Measurements from ENCODE around the gene RNF225. TPM values are rescaled to one million over a fixed set of nuclear protein-coding genes. Genes with fewer than 3 reads are reported as not detected.
A peak's percentile ranks its signal among the peaks of the same experiment; 100 is the strongest.
"Not testable (repeated sequence)": the region's sequence is repeated elsewhere in the genome, so short reads cannot be mapped to it uniquely, and the experiment has no call there.

Gene RNF225
- polyA plus RNA-seq, 3 donors = not detected

- DNase-seq = no peak
These were observed 33.6 kb upstream of the RNF225 start for GRCh38 chr19:58361900-58362271.

GRCh38 chr19:58362272-58362994 lies 33.0 kb upstream of the RNF225 start, which contains the start of gene ZNF497:
TSS of gene ZNF497 (minus strand) at chr19:58362751. CDS start at chr19:58357635, 5,116 bp downstream.
- DNase-seq = peak; percentile 95

- DNase-seq = no peak
These were observed 31.3 kb upstream of the RNF225 start for GRCh38 chr19:58364146-58364545.

- no peak for DNase-seq
These were observed 28.6 kb upstream of the RNF225 start for GRCh38 chr19:58366585-58367430.

GRCh38 chr19:58367698-58368454 lies 27.6 kb upstream of the RNF225 start:
- no peak for DNase-seq

- no peak for DNase-seq
These were observed 26.7 kb upstream of the RNF225 start for GRCh38 chr19:58368561-58369360.

GRCh38 chr19:58372311-58373133 lies 22.9 kb upstream of the RNF225 start:
- no peak for DNase-seq

- no peak for DNase-seq
These were observed 21.3 kb upstream of the RNF225 start for GRCh38 chr19:58374200-58374599.

- not testable (repeated sequence) for DNase-seq
These were observed 18.7 kb upstream of the RNF225 start for GRCh38 chr19:58376724-58377123.

GRCh38 chr19:58379246-58379645 lies 16.2 kb upstream of the RNF225 start:
- no peak for DNase-seq

GRCh38 chr19:58380037-58380661 lies 15.3 kb upstream of the RNF225 start:
- no peak for DNase-seq

- DNase-seq = peak; percentile 100
These were observed 14.6 kb upstream of the RNF225 start, which contains the start of gene ZNF837 for GRCh38 chr19:58380662-58381459. TSS of gene ZNF837 (minus strand) at chr19:58381030. CDS start at chr19:58369332, 11,698 bp downstream.

- no peak for DNase-seq
These were observed 13.8 kb upstream of the RNF225 start for GRCh38 chr19:58381460-58382212.

- DNase-seq = no peak
These were observed 12.4 kb upstream of the RNF225 start for GRCh38 chr19:58382997-58383603.

GRCh38 chr19:58385313-58385890 lies 10.1 kb upstream of the RNF225 start:
- no peak for DNase-seq

GRCh38 chr19:58385891-58386575 lies 9.4 kb upstream of the RNF225 start:
- no peak for DNase-seq
